ENCODE results near the gene F7.

GRCh38 chr13:113090806-113091205, 14.8 kb upstream of the F7 start:
- TF ChIP-seq CTCF (conservative IDR thresholded peaks at IDR 0.05; ENCODE audit: low read depth, low read length) (no peak), EZH2 (IDR thresholded peaks at IDR 0.05; ENCODE audit: low read length, unreplicated experiment) (no peak), EZH2phosphoT487 (IDR thresholded peaks at IDR 0.05; ENCODE audit: borderline replicate concordance, low read length) (no peak)

Data from PC-3 (cell line).